Gastroesophageal sphincter (tissue), 3 donors: ENCODE measurements around the gene DENND11.

ENCODE experiments used
- POLR2A ChIP-seq, 2 donors: fragments of 450-650 bp; IDR thresholded peaks; one replicate each; pipeline ENCODE4 v1.6.1; 2017; ENCODE audit warnings: antibody characterized with exemption in 2 of 2, mild to moderate bottlenecking in 2 of 2, moderate library complexity in 1 of 2
- POLR2AphosphoS5 ChIP-seq: sonication (generic); formaldehyde crosslinking; IDR thresholded peaks from one replicate; pipeline ENCODE4 v1.6.1; 2017; ENCODE audit warnings: antibody characterized with exemption
- TF ChIP-seq, protein P1 (sequence below), 4 experiments: fragments of 200-600 bp in 2 of 4; fragments of 450-650 bp in 2 of 4; sonication (generic) in 1 of 4; IDR thresholded peaks; one replicate each; pipeline ENCODE4 v1.5.1; 2017 to 2019; ENCODE audit warnings: antibody characterized with exemption in 4 of 4, mild to moderate bottlenecking in 2 of 4, moderate library complexity in 2 of 4

DNA sequence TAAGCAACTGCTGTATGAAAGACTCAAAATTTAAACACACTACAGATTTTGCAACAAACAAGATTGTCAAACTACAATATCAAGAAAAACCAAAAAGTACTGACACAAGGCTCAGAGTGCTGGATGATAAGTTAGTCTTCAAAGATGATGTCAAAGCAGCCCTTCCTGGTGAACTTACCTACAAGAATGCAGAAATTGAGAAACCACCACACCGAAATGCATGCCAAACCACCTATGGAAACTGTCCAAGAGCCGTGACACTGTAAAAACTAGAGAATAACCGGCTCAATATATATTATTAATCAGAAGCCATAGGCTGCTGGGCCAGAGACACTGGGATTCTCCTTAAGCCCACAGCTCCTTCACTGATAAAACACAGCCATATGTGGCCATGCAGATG, 25.3 kb downstream of the DENND11 start:
- TF ChIP-seq, protein P1, sequence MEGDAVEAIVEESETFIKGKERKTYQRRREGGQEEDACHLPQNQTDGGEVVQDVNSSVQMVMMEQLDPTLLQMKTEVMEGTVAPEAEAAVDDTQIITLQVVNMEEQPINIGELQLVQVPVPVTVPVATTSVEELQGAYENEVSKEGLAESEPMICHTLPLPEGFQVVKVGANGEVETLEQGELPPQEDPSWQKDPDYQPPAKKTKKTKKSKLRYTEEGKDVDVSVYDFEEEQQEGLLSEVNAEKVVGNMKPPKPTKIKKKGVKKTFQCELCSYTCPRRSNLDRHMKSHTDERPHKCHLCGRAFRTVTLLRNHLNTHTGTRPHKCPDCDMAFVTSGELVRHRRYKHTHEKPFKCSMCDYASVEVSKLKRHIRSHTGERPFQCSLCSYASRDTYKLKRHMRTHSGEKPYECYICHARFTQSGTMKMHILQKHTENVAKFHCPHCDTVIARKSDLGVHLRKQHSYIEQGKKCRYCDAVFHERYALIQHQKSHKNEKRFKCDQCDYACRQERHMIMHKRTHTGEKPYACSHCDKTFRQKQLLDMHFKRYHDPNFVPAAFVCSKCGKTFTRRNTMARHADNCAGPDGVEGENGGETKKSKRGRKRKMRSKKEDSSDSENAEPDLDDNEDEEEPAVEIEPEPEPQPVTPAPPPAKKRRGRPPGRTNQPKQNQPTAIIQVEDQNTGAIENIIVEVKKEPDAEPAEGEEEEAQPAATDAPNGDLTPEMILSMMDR (IDR thresholded peaks at IDR 0.05) = no peak
- no peak for TF ChIP-seq POLR2A (IDR thresholded peaks at IDR 0.05)
- TF ChIP-seq POLR2AphosphoS5 = no peak
